NT2/D1 (cell line): ENCODE data around the gene PAQR6.

Experiments used
- DNase-seq: peaks from one replicate; pipeline ENCODE4 v3.0.0-alpha.2; 2011; ENCODE audit warnings: low read depth, low spot score
- H3K27me3 ChIP-seq: 2 replicates; pipeline ENCODE4 v1.6.0; 2011; ENCODE audit warnings: mild to moderate bottlenecking; ENCODE audit not compliant: insufficient read length, insufficient read depth
- H3K36me3 ChIP-seq: 2 replicates; pipeline ENCODE4 v1.6.1; 2011; ENCODE audit warnings: mild to moderate bottlenecking, low read length, mixed read lengths; ENCODE audit not compliant: insufficient read depth, insufficient read length
- H3K4me1 ChIP-seq: 2 replicates; pipeline ENCODE4 v1.5.1; 2011; ENCODE audit not compliant: insufficient read depth, insufficient read length
- H3K4me3 ChIP-seq: 2 replicates; pipeline ENCODE4 v1.5.1; 2011; ENCODE audit warnings: low read depth; ENCODE audit not compliant: insufficient read length
- H3K9ac ChIP-seq: 2 replicates; pipeline ENCODE4 v1.6.0; 2011; ENCODE audit warnings: low read depth; ENCODE audit not compliant: insufficient read length
- H3K9me3 ChIP-seq: 2 replicates; pipeline ENCODE4 v1.5.1; 2011; ENCODE audit warnings: mild to moderate bottlenecking, low read length; ENCODE audit not compliant: insufficient read depth
- SUZ12 ChIP-seq: IDR thresholded peaks from 2 replicates; pipeline ENCODE4 v1.6.1; 2011; ENCODE audit not compliant: insufficient read length, insufficient read depth; ENCODE audit errors: extremely low read depth
- YY1 ChIP-seq: IDR thresholded peaks from 2 replicates; pipeline ENCODE4 v1.6.1; 2011; ENCODE audit not compliant: insufficient read length, insufficient read depth
- ZNF274 ChIP-seq: IDR thresholded peaks from 2 replicates; pipeline ENCODE4 v1.6.1; 2011; ENCODE audit warnings: mild to moderate bottlenecking, low read depth, low read length

Gene PAQR6

GRCh38 chr1:156286061-156286460 is 38.2 kb upstream of the PAQR6 start:
- Histone ChIP-seq H3K9me3 (no peaks in the 10 kb centered on the region), H3K36me3 (peaks cover 66% of the 10 kb centered on the region), H3K4me3 (no peak overlapping the region), H3K9ac (no peak overlapping the region), H3K4me1 (peaks cover 3% of the 10 kb centered on the region), H3K27me3 (no peaks in the 10 kb centered on the region)
- DNase-seq, result no peak
- TF ChIP-seq YY1 (no peak), SUZ12 (no peak), ZNF274 (no peak)

DNA sequence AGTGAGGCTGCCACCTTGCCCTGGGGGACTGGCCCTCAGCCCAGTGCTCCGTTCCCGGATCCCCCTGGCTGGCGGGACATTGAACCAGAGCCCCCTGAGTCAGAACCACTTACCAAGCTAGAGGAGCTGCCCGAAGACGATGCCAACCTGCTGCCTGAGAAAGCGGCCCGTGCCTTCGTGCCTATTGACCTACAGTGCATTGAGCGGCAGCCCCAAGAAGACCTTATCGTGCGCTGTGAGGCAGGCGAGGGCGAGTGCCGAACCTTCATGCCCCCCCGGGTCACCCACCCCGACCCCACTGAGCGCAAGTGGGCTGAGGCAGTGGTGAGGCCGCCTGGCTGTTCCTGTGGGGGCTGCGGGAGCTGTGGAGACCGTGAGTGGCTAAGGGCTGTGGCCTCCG is 37.6 kb upstream of the PAQR6 start:
- Histone ChIP-seq H3K4me3 (no peak overlapping the region), H3K9me3 (no peaks in the 10 kb centered on the region), H3K27me3 (no peaks in the 10 kb centered on the region), H3K4me1 (peaks cover 4% of the 10 kb centered on the region), H3K36me3 (peaks cover 72% of the 10 kb centered on the region), H3K9ac (no peak overlapping the region)
- DNase-seq, result no peak
- TF ChIP-seq SUZ12 (no peak), YY1 (no peak), ZNF274 (no peak)

GRCh38 chr1:156284757-156285156 is 36.9 kb upstream of the PAQR6 start:
- peaks cover 8% of the 10 kb centered on the region for H3K4me1 ChIP-seq
- no peak overlapping the region for H3K4me3 ChIP-seq
- no peaks in the 10 kb centered on the region for H3K27me3 ChIP-seq
- H3K9ac ChIP-seq, result no peak overlapping the region
- no peak for DNase-seq
- no peaks in the 10 kb centered on the region for H3K9me3 ChIP-seq
- TF ChIP-seq SUZ12 (no peak), ZNF274 (no peak), YY1 (no peak)
- H3K36me3 ChIP-seq, result peaks cover 73% of the 10 kb centered on the region

DNA sequence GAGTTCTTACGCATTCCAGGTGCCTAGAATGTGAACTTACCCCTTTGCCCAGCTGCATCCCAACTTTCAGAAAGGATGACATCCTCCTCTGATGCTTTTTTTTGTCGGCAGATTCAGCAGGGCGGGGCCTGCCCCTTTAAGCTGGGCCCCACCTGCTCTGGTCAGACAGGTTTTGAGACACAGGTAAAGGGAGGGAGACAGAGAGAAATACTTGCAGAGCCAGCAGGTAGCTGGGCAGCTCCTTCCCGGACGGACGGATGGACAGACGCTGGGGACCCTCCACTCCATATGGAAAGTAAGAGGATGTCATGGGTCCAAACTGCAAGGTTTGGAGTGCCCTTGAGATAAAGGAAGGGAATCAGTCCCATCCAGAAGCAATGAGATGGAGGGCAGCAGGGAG is 36.3 kb upstream of the PAQR6 start, which contains the start of gene TMEM79:
Gene TMEM79, plus strand, starts transcription at position 214 of the 400 bp plus-strand sequence. CDS start 902 bp downstream, outside the sequence.
- Histone ChIP-seq H3K27me3 (no peaks in the 10 kb centered on the region), H3K36me3 (peaks cover 75% of the 10 kb centered on the region), H3K4me3 (peak within 1 kb of the TSS; percentile 80), H3K4me1 (peaks cover 8% of the 10 kb centered on the region), H3K9ac (peak within 1 kb of the TSS; percentile 95), H3K9me3 (no peaks in the 10 kb centered on the region)
- TF ChIP-seq ZNF274 (no peak), SUZ12 (no peak), YY1 (no peak)
- DNase-seq, result no peak

DNA sequence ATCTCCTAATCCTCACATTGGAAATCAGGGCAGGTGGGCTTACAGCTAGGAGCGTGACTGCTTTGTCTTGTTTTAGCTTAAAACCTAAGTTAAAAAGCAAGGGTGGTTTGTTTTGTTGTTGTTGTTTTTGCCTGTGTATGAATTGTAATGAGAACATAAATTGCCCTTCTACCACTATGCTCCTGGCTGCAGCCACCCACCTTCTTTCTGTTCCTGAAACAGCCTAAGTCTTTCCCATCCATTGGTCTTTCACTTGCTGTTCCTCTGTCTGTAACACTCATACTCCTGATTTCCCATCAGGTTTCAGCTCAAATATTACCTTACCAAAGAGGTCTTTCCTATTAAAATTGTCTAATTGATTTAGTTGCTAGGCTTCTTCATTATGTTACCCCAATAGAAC is 35.7 kb upstream of the PAQR6 start:
- TF ChIP-seq ZNF274 (no peak), YY1 (no peak), SUZ12 (no peak)
- H3K9me3 ChIP-seq, result no peaks in the 10 kb centered on the region
- no peak for DNase-seq
- H3K9ac ChIP-seq, result peak overlapping the region; percentile 95
- peaks cover 76% of the 10 kb centered on the region for H3K36me3 ChIP-seq
- peaks cover 8% of the 10 kb centered on the region for H3K4me1 ChIP-seq
- no peaks in the 10 kb centered on the region for H3K27me3 ChIP-seq
- H3K4me3 ChIP-seq, result peak overlapping the region; percentile 80

GRCh38 chr1:156282479-156283222 is 34.8 kb upstream of the PAQR6 start, which contains the start of gene SMG5:
Gene SMG5, minus strand, starts transcription at chr1:156282825. Its CDS starts 145 bp downstream, at chr1:156282680.
- H3K27me3 ChIP-seq, result no peaks in the 10 kb centered on the region
- peaks cover 77% of the 10 kb centered on the region for H3K36me3 ChIP-seq
- H3K9me3 ChIP-seq, result no peaks in the 10 kb centered on the region
- peak within 1 kb of the TSS; percentile 95 for H3K9ac ChIP-seq
- peak within 1 kb of the TSS; percentile 80 for H3K4me3 ChIP-seq
- peaks cover 8% of the 10 kb centered on the region for H3K4me1 ChIP-seq
- DNase-seq, result peak; percentile 100
- TF ChIP-seq ZNF274, result no peak
- TF ChIP-seq SUZ12, result no peak
- peak; percentile 97 for TF ChIP-seq YY1

DNA sequence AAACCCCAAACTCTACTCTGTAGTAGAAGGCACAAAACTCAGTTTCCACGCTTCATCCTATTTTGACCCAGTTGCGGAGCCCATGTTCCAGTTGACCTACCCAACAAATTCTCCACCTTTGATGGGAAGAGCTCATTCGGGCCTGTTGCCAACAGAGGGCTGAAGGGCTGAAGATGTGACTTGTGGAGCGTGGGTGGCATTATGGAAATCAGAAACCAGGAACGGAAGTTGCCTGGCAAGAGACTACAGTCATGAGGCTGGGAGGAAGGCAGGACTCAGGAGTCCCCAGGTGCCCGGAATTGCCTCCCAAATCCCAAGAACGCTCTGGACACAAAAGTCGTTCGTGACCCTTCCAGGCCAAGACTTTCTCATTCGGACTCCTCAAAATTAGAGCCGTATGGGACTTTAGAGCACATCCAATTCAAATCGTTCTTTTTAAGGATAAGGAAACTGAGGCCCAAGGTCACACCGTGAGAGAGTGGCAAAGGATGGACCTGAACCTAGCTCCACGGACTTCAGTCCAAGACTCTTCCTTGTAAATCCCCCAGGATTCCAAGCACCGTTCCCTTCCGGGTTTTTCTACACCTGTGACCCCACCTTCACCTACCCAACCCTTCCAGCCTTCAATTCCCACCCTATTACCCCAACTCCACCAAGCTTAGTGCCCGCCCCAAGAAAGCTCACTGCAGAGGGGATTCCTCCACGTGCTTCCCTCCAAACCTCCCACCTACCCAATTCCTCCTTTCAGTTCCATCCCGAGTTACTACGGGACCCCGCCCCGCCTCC is 34.0 kb upstream of the PAQR6 start:
- H3K36me3 ChIP-seq, result peaks cover 81% of the 10 kb centered on the region
- no peak for DNase-seq

More for the DNA sequence above, 34.0 kb upstream of the PAQR6 start:
- TF ChIP-seq SUZ12, result no peak
- TF ChIP-seq ZNF274, result no peak
- TF ChIP-seq YY1, result no peak
- Histone ChIP-seq H3K9me3 (no peaks in the 10 kb centered on the region), H3K27me3 (no peaks in the 10 kb centered on the region), H3K4me1 (peaks cover 8% of the 10 kb centered on the region), H3K4me3 (peak overlapping the region; percentile 80), H3K9ac (peak overlapping the region; percentile 95)
